Liver (tissue), 9 donors: ENCODE data around the gene MEAK7. TPM values are rescaled to one million over a fixed set of nuclear protein-coding genes. Genes with fewer than 3 reads are reported as not detected.

Experiments
- DNase-seq: peaks from one replicate; pipeline ENCODE4 v3.0.0-alpha.2; 2017; ENCODE audit warnings: low spot score
- H3K27ac ChIP-seq, 2 donors: one replicate each; pipeline ENCODE4 v1.7.0; 2013; ENCODE audit warnings: inconsistent platforms in 2 of 2, low read length in 2 of 2, control low read depth in 1 of 2, low read depth in 1 of 2, mild to moderate bottlenecking in 1 of 2
- H3K27me3 ChIP-seq, 4 donors: one replicate each; pipeline versions ENCODE4 v1.6.1 to v1.7.0; 2013; ENCODE audit warnings: low read length in 3 of 4, inconsistent platforms in 1 of 4, mild to moderate bottlenecking in 1 of 4, moderate library complexity in 1 of 4; ENCODE audit not compliant: control insufficient read depth in 4 of 4, insufficient read depth in 4 of 4
- H3K36me3 ChIP-seq, 4 donors: one replicate each; pipeline versions ENCODE4 v1.6.1 to v1.7.0; 2013; ENCODE audit warnings: low read length in 3 of 4, mild to moderate bottlenecking in 3 of 4, low read depth in 1 of 4, moderate library complexity in 1 of 4; ENCODE audit not compliant: control insufficient read depth in 4 of 4, insufficient read depth in 3 of 4
- H3K4me1 ChIP-seq, 4 donors: one replicate each; pipeline versions ENCODE4 v1.6.1 to v1.7.0; 2013; ENCODE audit warnings: low read length in 3 of 4, mild to moderate bottlenecking in 3 of 4, moderate library complexity in 1 of 4; ENCODE audit not compliant: control insufficient read depth in 4 of 4, insufficient read depth in 4 of 4
- H3K4me3 ChIP-seq, 3 donors: one replicate each; pipeline versions ENCODE4 v1.6.1 to v1.7.0; 2013; ENCODE audit warnings: low read length in 3 of 3, control low read depth in 1 of 3, low read depth in 1 of 3, mild to moderate bottlenecking in 1 of 3
- H3K9ac ChIP-seq, 2 donors: one replicate each; pipeline ENCODE4 v1.7.0; 2013; ENCODE audit warnings: low read length in 2 of 2, mild to moderate bottlenecking in 2 of 2, moderate library complexity in 2 of 2, control low read depth in 1 of 2, low read depth in 1 of 2
- H3K9me3 ChIP-seq, 4 donors: one replicate each; pipeline versions ENCODE4 v1.6.1 to v1.7.0; 2013; ENCODE audit warnings: low read length in 3 of 4; ENCODE audit not compliant: control insufficient read depth in 4 of 4
- EGR1 ChIP-seq, 2 donors: IDR thresholded peaks; 2 replicates each; pipeline ENCODE4 v1.6.1; 2016 to 2018; ENCODE audit warnings: antibody characterized with exemption in 2 of 2, low read depth in 2 of 2
- FOXA1 ChIP-seq: IDR thresholded peaks from 2 replicates; pipeline ENCODE4 v1.6.1; 2016; ENCODE audit warnings: antibody characterized with exemption
- FOXA2 ChIP-seq: IDR thresholded peaks from 2 replicates; pipeline ENCODE4 v1.6.1; 2016; ENCODE audit warnings: antibody characterized with exemption
- GABPA ChIP-seq, 2 donors: IDR thresholded peaks in 1 of 2; conservative IDR thresholded peaks in 1 of 2; 2 replicates each; pipeline ENCODE4 v1.6.1; 2016; ENCODE audit warnings: antibody characterized with exemption in 2 of 2, mild to moderate bottlenecking in 1 of 2, moderate library complexity in 1 of 2
- HNF4A ChIP-seq, 2 donors: conservative IDR thresholded peaks; 2 replicates each; pipeline ENCODE4 v1.6.1; 2016; ENCODE audit warnings: antibody characterized with exemption in 2 of 2, mild to moderate bottlenecking in 2 of 2
- JUND ChIP-seq, 2 donors: IDR thresholded peaks; 2 replicates each; pipeline ENCODE4 v1.6.1; 2016; ENCODE audit warnings: antibody characterized with exemption in 2 of 2
- NR2F2 ChIP-seq: IDR thresholded peaks from 2 replicates; pipeline ENCODE4 v1.6.1; 2016; ENCODE audit warnings: antibody characterized with exemption
- RAD21 ChIP-seq, 2 donors: IDR thresholded peaks; 2 replicates each; pipeline ENCODE4 v1.6.1; 2016; ENCODE audit warnings: antibody characterized with exemption in 2 of 2, mild to moderate bottlenecking in 2 of 2
- SP1 ChIP-seq: IDR thresholded peaks from 2 replicates; pipeline ENCODE4 v1.6.1; 2018; ENCODE audit warnings: antibody characterized with exemption, mild to moderate bottlenecking
- TAF1 ChIP-seq: conservative IDR thresholded peaks from 2 replicates; pipeline ENCODE4 v1.6.1; 2016; ENCODE audit warnings: antibody characterized with exemption, mild to moderate bottlenecking
- YY1 ChIP-seq: IDR thresholded peaks from 2 replicates; pipeline ENCODE4 v1.6.1; 2016; ENCODE audit warnings: antibody characterized with exemption, mild to moderate bottlenecking
- ZBTB33 ChIP-seq: IDR thresholded peaks from 2 replicates; pipeline ENCODE4 v1.6.1; 2016; ENCODE audit warnings: antibody characterized with exemption
- WGBS: extraction: QIAGEN DNeasy Blood & Tissue Kit; methylation state at CpG from one replicate; pipeline ENCODE4 v1.1.7; 2013; 5-methylcytosine and 5-hydroxymethylcytosine counted together
- polyA plus RNA-seq, 2 donors: library from polyadenylated mRNA; stranded (reverse) in 1 of 2; unstranded in 1 of 2; fragments of 200-250 nt in 1 of 2; fragments of >200 nt in 1 of 2; fragmentation: Nextera tagmentation in 1 of 2; extraction: Ambion mirVana in 1 of 2; gene quantifications; one replicate each; pipeline versions ENCODE4 v1.2.1 to v1.2.3, GENCODE V29; 2013 to 2015
- total RNA-seq, 2 donors: library from RNA; depleted of rRNA; stranded (reverse); fragments of >200 nt; gene quantifications; one replicate each; pipeline ENCODE4 v1.2.3, GENCODE V29; 2014
- TF ChIP-seq, protein P1 (sequence below): IDR thresholded peaks from 2 replicates; pipeline ENCODE4 v1.6.1; 2016; ENCODE audit warnings: antibody characterized with exemption
- TF ChIP-seq, protein P2 (sequence below): IDR thresholded peaks from 2 replicates; pipeline ENCODE4 v1.6.1; 2016; ENCODE audit warnings: antibody characterized with exemption
- TF ChIP-seq, protein P3 (sequence below): IDR thresholded peaks from 2 replicates; pipeline ENCODE4 v1.6.1; 2016; ENCODE audit warnings: antibody characterized with exemption, mild to moderate bottlenecking
- TF ChIP-seq, protein P4 (sequence below): fragments of 150-350 bp; IDR thresholded peaks from 2 replicates; pipeline ENCODE4 v1.5.1; 2017; ENCODE audit warnings: improper control_type of control experiment, low read depth, low read length; ENCODE audit not compliant: missing input control
- donor health status: healthy.
- donor health status: healthy.
- donor health status: healthy.
- donor health status: healthy.
- donor health status: healthy.

Gene MEAK7
- total and polyA plus RNA-seq, 4 donors = 1.3 to 4.0 (median 2.2) TPM

DNA sequence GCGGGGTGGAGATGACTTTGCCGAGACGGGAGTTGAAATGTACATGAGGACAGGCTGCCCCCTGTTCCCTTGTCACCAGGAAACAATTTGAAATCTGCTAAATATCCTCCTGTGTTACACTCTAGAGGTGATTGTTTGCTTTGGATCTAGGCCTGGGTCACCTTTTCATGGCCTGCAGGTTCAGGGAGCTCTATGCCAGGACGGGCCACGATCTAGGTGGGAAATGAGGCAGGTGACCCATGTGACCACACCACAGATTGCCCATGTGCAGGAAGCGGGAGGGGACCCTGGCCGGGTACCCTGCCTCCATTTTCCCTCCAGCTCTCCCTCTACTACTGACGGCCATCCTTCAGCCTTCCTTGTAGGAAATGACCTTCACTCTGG lies 43.4 kb downstream of the MEAK7 start:
- 59% methylated on average over 8 of the region's 8 CpGs for WGBS

GRCh38 chr16:84460406-84461028 lies 43.9 kb downstream of the MEAK7 start:
- Histone ChIP-seq H3K27ac (no peak overlapping the region), H3K4me3 (no peak overlapping the region), H3K9me3 (no peaks in the 10 kb centered on the region), H3K9ac (no peak overlapping the region), H3K27me3 (no peaks in the 10 kb centered on the region), H3K36me3 (no peaks in the 10 kb centered on the region), H3K4me1 (no peaks in the 10 kb centered on the region)
- 85% methylated on average over 20 of the region's 20 CpGs for WGBS
- TF ChIP-seq, protein P1, sequence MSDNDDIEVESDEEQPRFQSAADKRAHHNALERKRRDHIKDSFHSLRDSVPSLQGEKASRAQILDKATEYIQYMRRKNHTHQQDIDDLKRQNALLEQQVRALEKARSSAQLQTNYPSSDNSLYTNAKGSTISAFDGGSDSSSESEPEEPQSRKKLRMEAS = no peak
- TF ChIP-seq HNF4A (conservative IDR thresholded peaks at IDR 0.05) = no peak
- no peak for TF ChIP-seq TAF1
- TF ChIP-seq, protein P2, sequence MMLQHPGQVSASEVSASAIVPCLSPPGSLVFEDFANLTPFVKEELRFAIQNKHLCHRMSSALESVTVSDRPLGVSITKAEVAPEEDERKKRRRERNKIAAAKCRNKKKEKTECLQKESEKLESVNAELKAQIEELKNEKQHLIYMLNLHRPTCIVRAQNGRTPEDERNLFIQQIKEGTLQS = no peak
- peak; percentile 24 for DNase-seq

More for the DNA sequence above, 43.4 kb downstream of the MEAK7 start:
- Histone ChIP-seq H3K36me3 (no peaks in the 10 kb centered on the region), H3K4me3 (no peak overlapping the region), H3K9ac (no peak overlapping the region), H3K27me3 (no peaks in the 10 kb centered on the region), H3K9me3 (no peaks in the 10 kb centered on the region), H3K27ac (no peak overlapping the region), H3K4me1 (no peaks in the 10 kb centered on the region)
- TF ChIP-seq ZBTB33 (no peak), NR2F2 (peak; percentile 43)
- peak; percentile 26 for DNase-seq

DNA sequence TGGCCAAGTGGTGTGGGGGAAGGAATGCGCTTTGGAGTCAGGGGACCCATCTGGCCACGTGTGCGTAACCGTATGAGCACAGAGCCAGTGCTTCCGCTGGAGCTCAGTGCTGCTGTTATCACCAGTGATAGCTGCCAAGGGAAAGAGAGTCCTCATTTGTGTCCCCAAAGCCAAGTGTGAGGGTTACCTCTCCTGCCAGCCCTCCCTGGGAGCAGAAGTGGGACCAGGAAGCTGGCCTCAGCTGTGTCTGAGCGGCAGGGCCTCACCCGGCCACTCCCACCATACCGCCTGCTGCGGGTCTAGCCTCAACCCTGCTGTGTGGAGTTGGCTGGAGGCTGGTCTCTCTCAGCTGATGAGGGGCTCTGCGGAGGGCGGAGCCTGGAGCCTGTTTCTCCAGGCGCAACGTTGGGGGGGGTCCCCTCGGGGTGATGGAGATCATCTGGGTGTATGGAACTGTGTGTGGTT lies 44.5 kb downstream of the MEAK7 start:
- DNase-seq = peak; percentile 26
- no peaks in the 10 kb centered on the region for H3K9me3 ChIP-seq
- H3K36me3 ChIP-seq = no peaks in the 10 kb centered on the region
- no peaks in the 10 kb centered on the region for H3K4me1 ChIP-seq
- no peaks in the 10 kb centered on the region for H3K27me3 ChIP-seq
- TF ChIP-seq, protein P3, sequence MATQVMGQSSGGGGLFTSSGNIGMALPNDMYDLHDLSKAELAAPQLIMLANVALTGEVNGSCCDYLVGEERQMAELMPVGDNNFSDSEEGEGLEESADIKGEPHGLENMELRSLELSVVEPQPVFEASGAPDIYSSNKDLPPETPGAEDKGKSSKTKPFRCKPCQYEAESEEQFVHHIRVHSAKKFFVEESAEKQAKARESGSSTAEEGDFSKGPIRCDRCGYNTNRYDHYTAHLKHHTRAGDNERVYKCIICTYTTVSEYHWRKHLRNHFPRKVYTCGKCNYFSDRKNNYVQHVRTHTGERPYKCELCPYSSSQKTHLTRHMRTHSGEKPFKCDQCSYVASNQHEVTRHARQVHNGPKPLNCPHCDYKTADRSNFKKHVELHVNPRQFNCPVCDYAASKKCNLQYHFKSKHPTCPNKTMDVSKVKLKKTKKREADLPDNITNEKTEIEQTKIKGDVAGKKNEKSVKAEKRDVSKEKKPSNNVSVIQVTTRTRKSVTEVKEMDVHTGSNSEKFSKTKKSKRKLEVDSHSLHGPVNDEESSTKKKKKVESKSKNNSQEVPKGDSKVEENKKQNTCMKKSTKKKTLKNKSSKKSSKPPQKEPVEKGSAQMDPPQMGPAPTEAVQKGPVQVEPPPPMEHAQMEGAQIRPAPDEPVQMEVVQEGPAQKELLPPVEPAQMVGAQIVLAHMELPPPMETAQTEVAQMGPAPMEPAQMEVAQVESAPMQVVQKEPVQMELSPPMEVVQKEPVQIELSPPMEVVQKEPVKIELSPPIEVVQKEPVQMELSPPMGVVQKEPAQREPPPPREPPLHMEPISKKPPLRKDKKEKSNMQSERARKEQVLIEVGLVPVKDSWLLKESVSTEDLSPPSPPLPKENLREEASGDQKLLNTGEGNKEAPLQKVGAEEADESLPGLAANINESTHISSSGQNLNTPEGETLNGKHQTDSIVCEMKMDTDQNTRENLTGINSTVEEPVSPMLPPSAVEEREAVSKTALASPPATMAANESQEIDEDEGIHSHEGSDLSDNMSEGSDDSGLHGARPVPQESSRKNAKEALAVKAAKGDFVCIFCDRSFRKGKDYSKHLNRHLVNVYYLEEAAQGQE = no peak
- no peak for TF ChIP-seq TAF1
- no peak for TF ChIP-seq FOXA1
- no peak for TF ChIP-seq SP1
- TF ChIP-seq, protein P4, sequence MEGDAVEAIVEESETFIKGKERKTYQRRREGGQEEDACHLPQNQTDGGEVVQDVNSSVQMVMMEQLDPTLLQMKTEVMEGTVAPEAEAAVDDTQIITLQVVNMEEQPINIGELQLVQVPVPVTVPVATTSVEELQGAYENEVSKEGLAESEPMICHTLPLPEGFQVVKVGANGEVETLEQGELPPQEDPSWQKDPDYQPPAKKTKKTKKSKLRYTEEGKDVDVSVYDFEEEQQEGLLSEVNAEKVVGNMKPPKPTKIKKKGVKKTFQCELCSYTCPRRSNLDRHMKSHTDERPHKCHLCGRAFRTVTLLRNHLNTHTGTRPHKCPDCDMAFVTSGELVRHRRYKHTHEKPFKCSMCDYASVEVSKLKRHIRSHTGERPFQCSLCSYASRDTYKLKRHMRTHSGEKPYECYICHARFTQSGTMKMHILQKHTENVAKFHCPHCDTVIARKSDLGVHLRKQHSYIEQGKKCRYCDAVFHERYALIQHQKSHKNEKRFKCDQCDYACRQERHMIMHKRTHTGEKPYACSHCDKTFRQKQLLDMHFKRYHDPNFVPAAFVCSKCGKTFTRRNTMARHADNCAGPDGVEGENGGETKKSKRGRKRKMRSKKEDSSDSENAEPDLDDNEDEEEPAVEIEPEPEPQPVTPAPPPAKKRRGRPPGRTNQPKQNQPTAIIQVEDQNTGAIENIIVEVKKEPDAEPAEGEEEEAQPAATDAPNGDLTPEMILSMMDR = no peak
- no peak for TF ChIP-seq EGR1 (IDR thresholded peaks at IDR 0.05; ENCODE audit: low read depth in 2 of 2)
- TF ChIP-seq, protein P2 = no peak
- no peak for TF ChIP-seq GABPA (IDR thresholded peaks at IDR 0.05 in 1 of 2, conservative IDR thresholded peaks at IDR 0.05 in 1 of 2)
- no peak for TF ChIP-seq NR2F2
- no peak for TF ChIP-seq RAD21 (IDR thresholded peaks at IDR 0.05)
- TF ChIP-seq, protein P1 = no peak
- no peak for TF ChIP-seq YY1
- no peak for TF ChIP-seq ZBTB33
- TF ChIP-seq FOXA2 = no peak
- TF ChIP-seq HNF4A (conservative IDR thresholded peaks at IDR 0.05) = no peak
- TF ChIP-seq JUND (IDR thresholded peaks at IDR 0.05) = no peak
- H3K9ac ChIP-seq = no peak overlapping the region
- no peak overlapping the region for H3K27ac ChIP-seq
- no peak overlapping the region for H3K4me3 ChIP-seq
- WGBS = 87% methylated on average over 14 of the region's 14 CpGs
